Liver (tissue), 3 donors: ENCODE data around the gene DNAAF5.

Experiments
- EGR1 ChIP-seq, 2 donors: IDR thresholded peaks; 2 replicates each; pipeline ENCODE4 v1.6.1; 2016 to 2018; ENCODE audit warnings: antibody characterized with exemption in 2 of 2, low read depth in 2 of 2
- JUND ChIP-seq, 2 donors: IDR thresholded peaks; 2 replicates each; pipeline ENCODE4 v1.6.1; 2016; ENCODE audit warnings: antibody characterized with exemption in 2 of 2
- TAF1 ChIP-seq: conservative IDR thresholded peaks from 2 replicates; pipeline ENCODE4 v1.6.1; 2016; ENCODE audit warnings: antibody characterized with exemption, mild to moderate bottlenecking
- YY1 ChIP-seq: IDR thresholded peaks from 2 replicates; pipeline ENCODE4 v1.6.1; 2016; ENCODE audit warnings: antibody characterized with exemption, mild to moderate bottlenecking
- TF ChIP-seq, protein P1 (sequence below): fragments of 150-350 bp; IDR thresholded peaks from 2 replicates; pipeline ENCODE4 v1.5.1; 2017; ENCODE audit warnings: improper control_type of control experiment, low read depth, low read length; ENCODE audit not compliant: missing input control
- TF ChIP-seq, protein P2 (sequence below): IDR thresholded peaks from 2 replicates; pipeline ENCODE4 v1.6.1; 2016; ENCODE audit warnings: antibody characterized with exemption
- donor health status: healthy.
- donor health status: healthy.

DNA sequence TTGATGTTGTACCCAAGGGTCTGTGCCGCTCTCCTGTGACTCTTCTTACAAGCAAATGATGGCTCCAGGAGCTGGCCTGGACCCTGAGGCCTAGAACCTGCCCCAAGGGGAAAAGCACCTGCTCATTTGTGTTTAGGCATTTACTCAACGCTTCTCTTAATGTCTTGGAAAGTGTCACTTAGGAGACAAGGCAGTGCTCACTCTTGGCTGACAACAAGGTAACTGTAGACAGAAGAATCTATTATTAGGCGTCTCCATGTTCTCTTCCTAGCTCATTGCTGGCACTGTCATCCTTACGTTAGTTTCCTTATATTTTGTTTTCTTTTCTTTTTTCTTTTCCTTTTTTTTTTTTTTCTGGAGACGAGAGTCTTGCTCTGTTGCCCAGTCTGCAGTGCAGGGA is 67.7 kb downstream of the DNAAF5 start:
- TF ChIP-seq, protein P1, sequence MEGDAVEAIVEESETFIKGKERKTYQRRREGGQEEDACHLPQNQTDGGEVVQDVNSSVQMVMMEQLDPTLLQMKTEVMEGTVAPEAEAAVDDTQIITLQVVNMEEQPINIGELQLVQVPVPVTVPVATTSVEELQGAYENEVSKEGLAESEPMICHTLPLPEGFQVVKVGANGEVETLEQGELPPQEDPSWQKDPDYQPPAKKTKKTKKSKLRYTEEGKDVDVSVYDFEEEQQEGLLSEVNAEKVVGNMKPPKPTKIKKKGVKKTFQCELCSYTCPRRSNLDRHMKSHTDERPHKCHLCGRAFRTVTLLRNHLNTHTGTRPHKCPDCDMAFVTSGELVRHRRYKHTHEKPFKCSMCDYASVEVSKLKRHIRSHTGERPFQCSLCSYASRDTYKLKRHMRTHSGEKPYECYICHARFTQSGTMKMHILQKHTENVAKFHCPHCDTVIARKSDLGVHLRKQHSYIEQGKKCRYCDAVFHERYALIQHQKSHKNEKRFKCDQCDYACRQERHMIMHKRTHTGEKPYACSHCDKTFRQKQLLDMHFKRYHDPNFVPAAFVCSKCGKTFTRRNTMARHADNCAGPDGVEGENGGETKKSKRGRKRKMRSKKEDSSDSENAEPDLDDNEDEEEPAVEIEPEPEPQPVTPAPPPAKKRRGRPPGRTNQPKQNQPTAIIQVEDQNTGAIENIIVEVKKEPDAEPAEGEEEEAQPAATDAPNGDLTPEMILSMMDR, result no peak
- TF ChIP-seq TAF1 (no peak), JUND (IDR thresholded peaks at IDR 0.05) (no peak), YY1 (no peak), EGR1 (IDR thresholded peaks at IDR 0.05; ENCODE audit: low read depth in 2 of 2) (no peak)
- TF ChIP-seq, protein P2, sequence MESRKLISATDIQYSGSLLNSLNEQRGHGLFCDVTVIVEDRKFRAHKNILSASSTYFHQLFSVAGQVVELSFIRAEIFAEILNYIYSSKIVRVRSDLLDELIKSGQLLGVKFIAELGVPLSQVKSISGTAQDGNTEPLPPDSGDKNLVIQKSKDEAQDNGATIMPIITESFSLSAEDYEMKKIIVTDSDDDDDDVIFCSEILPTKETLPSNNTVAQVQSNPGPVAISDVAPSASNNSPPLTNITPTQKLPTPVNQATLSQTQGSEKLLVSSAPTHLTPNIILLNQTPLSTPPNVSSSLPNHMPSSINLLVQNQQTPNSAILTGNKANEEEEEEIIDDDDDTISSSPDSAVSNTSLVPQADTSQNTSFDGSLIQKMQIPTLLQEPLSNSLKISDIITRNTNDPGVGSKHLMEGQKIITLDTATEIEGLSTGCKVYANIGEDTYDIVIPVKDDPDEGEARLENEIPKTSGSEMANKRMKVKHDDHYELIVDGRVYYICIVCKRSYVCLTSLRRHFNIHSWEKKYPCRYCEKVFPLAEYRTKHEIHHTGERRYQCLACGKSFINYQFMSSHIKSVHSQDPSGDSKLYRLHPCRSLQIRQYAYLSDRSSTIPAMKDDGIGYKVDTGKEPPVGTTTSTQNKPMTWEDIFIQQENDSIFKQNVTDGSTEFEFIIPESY, result no peak
